D341Med (cell line): ENCODE measurements around the gene LOC101059915.
"Not testable (repeated sequence)": the region's sequence is repeated elsewhere in the genome, so short reads cannot be mapped to it uniquely, and the experiment has no call there.

Experiments used
- DNase-seq: peaks from one replicate; pipeline ENCODE4 v3.0.0; 2012; ENCODE audit warnings: low spot score

Gene LOC101059915

DNA sequence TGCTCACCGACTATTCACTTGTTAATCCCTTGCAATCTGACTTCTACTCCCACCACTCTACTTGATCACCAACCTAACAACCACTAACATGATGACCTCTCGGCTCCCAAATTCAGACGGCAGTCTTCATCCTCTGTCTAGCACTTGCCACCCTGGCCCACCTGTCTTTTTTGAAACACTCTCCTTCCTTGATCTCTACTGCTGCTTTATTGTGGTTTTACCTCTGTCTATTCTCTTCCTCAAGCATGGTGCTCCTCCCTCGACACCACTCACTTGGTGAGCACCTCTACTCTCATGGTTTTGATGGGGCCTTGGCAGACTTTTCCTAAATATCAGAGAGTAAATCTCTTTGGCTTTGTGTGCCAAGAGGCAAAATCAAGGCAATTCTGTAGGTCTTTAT is 27.3 kb upstream of the LOC101059915 start:
- no peak for DNase-seq

DNA sequence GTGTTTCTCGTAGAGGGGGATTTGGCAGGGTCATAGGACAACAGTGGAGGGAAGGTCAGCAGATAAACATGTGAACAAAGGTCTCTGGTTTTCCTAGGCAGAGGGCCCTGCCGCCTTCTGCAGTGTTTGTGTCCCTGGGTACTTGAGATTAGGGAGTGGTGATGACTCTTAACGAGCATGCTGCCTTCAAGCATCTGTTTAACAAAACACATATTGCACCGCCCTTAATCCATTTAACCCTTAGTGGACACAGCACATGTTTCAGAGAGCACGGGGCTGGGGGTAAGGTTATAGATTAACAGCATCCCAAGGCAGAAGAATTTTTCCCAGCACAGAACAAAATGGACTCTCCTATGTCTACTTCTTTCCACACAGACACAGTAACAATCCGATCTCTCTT is 22.9 kb upstream of the LOC101059915 start:
- not testable (repeated sequence) for DNase-seq

DNA sequence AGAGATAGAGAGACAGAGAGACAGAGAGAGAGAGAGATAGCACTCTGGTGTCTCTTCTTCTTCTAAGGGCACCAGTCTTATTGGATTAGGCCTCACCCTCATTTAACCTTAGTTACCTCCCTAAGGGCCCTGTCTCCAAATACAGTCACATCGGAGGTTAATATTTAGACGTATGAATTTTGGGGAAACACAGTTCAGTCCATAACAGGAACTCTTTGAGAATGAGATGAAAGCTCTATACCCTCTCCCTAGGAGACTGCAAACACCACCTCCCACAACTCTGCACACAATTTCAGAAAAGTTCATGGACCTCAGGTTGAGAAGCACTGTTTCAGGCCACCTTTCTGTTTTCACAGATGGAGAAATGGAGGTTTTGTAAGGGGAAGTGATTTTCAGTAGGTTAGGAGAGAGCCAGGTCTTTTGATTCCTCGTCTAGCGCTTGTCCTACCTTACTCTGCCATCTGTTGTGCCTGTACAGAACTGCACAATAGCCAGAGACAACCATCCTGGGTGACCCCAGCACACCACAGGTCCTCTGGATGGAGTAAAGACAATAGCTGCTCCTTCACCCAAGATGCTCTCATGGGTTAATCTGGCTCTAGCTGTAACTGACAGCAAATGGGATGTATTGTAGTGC is 16.9 kb upstream of the LOC101059915 start:
- DNase-seq: no peak

DNA sequence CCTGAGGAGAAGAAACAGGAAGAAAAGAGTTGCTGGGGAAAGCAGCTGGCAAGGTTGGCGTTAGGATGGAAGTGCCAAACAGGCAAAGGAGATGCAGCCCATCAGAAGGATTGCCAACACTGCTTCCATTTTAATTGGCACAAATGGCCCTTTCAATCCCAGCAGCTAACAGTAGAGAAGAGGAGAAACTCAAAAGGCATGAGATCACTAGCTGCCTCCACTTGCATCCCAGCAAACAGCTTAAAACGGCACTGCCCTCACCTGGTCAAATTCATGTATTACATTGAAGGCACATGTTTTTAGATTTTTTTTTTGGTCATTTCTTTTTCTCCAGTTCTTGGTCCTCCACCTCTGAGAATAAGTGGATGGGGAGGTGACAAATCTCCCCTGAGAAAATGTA is 14.9 kb upstream of the LOC101059915 start:
- DNase-seq: peak; percentile 50

DNA sequence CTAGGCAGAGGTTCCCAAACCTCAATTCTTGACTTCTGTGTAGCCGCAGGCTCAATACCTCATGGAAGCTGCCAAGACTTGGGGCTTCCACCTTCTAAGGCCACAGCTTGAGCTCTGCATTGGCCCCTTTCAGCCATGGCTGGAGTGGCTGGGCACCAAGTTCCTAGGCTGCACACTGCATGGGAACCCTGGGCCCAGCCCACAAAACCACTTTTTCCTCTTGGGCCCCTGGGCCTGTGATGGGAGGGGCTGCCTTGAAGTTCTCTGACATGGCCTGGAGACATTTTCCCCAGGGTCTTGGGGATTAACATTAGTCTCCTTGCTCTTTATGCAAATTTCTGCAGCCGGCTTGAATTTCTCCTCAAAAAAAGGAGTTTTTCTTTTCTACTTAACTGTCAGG is 14.0 kb upstream of the LOC101059915 start:
- no peak for DNase-seq

DNA sequence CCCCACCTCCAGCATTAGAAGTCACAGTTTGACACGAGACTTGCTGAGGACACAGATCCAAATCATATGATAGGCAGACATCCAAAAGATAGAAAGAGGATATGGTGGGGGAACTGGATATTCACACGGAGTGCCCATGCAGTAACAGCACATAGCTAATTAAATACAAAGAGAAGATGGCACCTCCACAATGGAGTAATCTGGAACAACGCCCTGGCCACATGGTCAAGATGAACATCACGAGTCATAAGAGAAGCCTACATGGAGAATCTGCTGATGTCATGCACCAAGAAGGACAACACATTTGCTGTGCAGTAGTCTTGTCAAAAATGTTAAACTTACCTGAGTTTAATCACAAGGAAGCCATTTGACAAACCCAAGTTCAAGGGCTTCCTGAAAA is 10.1 kb upstream of the LOC101059915 start:
- DNase-seq: no peak

DNA sequence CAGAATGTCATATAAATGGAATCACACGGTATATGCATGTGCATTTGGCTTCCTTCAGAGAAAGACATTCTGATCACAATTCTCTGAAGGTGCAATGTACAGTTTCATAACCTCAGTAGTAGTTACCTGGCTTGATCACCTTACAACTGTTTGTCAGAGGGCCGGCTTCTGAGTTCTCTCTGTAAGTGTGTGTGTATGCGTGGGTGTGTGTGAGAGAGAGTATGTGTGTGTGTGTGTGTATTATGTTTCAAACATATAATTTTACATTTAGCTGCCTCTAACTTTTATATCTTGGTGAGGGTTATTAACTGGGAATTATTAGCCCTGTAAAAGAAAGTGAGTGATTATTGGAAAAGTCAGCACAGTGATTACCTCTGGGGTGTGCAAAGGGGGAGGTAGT is 8.0 kb upstream of the LOC101059915 start:
- no peak for DNase-seq

DNA sequence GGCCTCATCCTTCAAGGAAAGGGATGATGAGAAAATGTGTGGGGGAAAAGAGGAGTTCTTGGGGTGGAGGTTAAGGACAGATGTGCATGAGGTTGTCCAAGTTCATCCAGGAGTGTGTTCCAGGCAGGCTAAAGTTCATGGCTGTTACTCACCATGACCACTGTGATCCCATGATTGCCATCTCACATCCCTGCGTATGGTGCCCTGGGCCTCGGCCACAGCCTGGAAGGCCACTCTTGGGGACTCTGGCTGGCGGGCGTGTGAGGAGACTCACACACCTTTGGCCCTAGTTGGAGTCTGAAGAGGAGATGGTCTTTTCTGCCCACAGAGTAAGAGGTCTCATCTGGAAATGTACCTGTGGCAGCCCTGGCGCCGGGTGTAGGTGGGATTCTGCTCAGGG is 7.4 kb upstream of the LOC101059915 start:
- DNase-seq: no peak

DNA sequence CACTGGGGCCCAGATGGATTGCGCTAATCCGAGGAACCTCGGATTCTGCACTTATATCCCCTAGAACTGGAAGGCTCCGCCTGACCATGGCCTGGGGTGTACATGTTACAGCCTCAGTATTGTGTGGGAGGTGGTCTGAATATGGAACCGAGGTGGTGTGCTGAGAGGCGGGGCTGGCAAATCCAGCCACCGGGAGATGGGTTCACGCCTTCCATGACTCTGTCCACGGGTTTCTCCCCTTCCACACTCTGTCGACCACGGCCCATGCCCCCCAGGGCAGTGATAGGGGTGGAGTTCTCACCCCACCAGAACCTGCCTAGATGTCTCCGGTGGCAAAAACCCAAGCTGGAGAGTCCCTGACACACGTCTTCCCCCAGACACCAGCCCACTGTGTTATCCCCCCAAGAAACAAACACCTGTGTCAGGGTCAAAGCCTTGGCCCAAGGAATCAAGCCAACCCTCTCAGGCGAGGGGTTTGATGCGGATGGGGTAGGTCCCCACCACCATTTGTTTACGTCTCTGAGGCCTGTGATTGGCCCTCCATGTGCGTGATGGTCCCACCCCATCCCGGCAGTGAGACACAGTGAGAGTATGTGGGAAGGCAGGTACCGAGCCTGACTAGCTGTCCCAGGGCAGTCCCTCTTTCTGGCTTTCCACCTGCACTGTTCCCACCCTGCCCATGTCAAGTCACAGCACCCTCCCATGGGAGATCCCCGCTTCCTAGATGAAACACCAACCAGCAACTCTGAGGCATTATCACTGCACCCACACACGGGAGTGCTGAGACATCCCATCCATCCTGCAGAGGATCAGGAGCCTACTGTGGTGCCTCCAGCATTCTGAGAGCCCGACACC is 6.6 kb upstream of the LOC101059915 start:
- no peak for DNase-seq

DNA sequence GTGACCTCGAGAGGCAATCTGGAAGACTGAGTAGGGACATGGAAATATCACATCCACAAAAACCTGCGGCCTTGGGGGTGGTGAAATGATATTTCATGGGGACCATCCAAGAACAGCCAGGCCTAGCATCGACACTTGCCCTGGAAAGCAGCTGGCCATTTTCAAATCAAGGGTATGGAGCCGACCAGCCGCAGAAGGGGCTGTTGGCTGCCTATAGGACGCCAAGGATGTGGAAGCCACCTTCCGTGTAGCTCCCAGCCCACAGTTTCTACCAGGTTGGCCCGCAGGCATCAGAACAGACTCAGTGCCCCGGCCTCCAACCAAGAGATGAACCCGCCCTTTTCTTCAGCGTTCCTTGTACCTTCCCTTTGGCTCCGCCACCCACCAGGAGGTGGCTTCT is 5.4 kb upstream of the LOC101059915 start:
- no peak for DNase-seq

DNA sequence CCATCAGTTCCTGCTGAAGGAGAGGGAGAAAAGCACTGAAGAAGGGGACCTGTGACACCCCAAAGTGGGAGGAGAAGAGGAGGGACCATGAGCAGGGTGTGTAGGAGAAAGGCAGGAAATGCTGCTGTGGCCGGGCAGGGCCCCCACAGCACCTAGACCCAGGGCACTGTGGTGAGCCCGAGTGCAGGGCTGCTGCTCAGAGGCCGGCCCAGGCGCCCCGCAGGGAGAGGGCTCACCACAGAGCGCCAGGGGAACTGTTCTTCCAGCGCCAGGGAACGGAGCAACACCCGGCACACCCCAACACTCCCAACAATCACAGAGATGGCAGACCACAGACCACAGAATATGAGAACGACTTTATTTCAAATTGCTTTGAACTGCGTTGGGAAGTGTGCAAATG is 4.7 kb upstream of the LOC101059915 start:
- DNase-seq: not testable (repeated sequence)

DNA sequence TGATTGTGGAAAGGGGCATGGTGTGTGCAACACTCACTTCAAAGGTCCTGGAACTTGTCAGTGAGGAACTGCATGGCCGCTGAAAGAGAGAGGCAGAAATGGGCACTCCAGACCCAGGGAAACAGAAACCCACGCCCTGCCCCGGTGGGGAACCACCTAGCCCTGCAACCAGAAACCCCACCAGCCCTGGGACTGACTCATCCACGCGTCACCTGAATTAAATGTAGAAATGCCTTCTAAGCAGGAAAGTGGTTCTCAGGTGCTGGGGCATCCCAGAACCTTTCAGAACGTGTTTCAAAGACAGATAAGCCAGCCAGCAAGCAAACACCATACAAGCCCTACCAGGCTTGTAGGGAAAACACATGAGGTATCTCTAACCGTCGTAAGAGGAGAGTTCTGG is 4.1 kb upstream of the LOC101059915 start:
- not testable (repeated sequence) for DNase-seq

DNA sequence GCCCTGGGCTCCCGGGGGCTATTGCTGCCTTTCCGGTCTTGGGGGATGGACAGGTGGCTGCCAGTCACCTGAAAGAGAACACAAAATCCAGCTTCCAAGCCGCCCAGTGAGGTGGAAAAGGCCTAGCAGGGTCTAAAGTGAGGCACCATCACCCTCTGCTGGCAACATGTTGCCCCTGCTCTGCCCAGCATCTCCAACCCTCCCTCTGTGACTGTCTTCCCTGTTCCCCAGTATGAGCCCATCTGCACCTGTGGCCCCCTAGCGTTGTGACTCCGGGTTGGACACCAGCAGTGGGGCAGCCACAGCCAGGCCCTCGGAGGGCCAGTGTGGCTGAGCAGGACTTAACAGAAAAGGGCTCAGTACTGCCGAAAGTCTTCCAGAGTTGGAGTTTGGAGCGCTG is 3.1 kb upstream of the LOC101059915 start:
- DNase-seq: peak; percentile 63

DNA sequence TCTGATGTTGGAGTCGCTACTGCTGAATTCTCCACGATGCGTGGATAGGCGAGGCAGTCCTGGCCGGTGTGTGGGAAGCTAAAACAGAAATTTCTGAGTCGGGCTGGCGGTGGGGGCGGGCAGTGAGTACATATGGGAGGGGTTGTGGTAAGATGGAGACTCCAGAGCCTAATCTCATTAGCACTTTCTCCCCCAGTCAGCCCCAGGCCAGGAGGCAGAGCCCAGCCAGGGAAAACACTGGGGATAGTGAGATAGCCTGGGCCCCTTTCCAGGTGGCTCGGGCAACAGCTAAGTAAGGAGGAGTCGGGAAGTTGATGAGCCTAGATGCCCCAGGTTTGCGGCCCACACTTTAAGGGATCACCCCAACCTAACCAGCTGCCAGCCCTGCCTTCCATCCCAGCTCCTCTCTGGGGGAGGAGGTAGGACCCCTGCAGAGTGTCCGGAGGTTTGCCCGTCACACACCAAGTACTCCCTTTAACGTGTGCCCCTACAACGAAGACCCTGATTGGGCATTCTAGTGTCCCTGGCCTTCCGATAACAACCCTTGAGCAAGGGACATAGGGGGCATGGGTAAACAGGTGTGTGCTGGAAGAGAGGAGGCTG is 2.4 kb upstream of the LOC101059915 start:
- no peak for DNase-seq

DNA sequence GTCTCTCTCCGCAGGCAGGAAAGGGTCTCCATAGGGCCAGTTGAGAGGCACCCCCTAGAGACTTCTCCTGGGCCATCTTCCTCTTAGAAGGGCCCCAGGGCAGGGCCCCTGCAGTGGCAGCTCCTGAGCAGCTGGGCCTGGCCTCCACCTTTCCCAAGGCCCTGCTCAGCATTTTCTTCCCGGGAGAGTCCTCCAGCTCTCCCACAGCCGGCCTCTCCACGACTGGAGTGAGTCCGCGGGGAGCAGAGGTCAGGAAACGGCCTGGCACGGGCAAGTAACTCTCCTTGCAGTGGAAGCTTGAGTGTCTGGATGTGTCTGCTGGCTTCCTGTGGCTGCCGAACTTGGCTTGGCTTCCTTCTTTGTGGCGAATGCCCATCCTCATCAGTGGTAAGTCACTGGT is 1.6 kb upstream of the LOC101059915 start:
- DNase-seq: no peak

DNA sequence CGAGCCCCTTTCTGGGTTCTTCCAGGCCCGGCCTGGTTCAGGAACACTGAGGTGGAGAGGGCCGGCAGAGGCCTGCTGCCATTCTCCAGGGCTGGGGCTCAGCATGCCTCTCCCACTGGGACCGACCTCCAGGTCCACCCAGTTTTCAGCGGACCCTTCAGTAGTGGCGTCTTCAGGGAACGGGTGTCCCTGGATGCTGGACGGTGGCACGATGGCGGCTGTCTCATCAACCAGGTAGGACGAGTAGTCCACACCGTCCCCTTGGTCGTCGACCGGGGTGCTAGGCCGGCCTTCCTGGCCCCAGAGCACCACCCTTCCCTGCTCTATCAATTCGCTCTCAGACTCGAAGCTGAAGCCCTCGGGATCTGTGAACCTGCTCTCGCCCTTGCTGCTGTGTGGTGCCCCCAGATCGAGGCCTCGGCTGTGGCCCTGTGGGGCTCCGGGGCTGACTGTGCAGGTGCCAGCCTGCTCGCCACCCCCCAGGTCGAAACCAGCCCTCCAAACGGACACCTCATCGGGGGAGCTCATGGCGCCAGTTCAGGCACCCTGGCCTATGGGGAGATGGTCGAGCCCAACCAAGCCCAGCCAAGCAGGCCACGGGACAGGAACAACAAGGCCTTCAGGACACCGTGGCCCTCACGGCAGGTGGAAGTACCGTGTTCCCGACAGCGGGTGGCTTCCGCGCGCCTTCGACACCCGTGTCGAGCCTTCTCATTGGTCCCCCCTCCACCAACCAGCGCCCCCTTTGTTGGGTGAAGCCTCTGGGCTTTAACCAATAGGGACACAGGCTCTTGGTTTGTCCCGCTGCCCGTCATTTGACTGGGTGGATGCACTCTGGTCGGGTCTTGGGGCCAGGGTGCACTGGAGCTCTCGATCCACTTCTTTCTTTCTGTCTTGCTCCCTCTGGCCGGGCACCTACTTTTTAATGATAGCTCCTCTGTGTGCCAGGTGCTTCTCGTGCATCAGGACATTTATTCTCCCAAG is 814 bp upstream of the LOC101059915 start:
- DNase-seq: no peak

DNA sequence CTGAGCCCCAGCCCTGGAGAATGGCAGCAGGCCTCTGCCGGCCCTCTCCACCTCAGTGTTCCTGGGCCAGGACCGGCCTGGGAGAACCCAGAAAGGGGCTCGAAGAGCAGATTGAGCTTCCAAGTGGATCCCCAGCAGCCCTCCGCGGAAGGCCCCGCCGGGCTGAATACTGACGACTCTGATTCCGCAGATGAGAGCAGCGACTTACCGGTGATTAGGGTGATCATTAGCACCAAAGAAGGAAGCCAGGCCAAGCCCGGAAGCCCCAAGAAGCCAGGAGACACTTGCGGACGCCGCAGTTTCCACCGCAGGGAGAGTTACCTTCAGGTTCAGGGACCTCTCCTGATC is 876 bp downstream of the LOC101059915 start:
- no peak for DNase-seq

DNA sequence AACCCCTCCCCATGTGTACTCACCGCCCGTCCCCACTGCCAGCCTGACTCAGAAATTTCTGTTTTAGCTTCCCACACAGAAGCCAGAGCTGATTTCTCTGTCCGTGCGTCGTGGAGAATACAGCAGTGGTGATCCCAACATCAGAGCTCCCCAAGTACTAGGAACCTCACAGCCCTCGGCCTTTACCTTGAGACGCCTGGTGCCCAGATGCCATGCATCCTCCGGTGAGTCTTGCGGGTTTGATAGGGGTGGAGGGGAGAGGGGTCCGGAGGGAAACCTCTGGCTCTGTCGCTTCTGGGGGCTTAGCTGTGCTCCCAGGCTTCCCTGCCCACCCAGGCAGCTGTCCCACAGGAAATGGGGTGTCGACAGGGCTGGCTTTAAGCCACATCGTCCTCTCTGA is 2.1 kb downstream of the LOC101059915 start:
- DNase-seq: no peak

DNA sequence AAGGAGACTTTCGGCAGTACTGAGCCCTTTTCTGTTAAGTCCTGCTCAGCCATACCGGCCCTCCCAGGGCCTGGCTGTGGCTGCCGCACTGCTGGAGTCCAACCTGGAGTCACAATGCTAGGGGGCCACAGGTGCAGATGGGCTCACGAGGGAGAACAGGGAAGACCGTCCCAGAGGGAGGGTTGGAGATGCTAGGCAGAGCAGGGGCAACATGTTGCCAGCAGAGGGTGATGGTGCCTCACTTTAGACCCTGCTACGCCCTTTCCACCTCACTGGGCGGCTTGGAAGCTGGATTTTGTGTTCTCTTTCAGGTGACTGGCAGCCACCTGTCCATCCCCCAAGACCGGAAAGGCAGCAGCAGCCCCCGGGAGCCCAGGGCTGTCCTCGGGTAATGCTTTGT is 2.6 kb downstream of the LOC101059915 start:
- DNase-seq: peak; percentile 65

DNA sequence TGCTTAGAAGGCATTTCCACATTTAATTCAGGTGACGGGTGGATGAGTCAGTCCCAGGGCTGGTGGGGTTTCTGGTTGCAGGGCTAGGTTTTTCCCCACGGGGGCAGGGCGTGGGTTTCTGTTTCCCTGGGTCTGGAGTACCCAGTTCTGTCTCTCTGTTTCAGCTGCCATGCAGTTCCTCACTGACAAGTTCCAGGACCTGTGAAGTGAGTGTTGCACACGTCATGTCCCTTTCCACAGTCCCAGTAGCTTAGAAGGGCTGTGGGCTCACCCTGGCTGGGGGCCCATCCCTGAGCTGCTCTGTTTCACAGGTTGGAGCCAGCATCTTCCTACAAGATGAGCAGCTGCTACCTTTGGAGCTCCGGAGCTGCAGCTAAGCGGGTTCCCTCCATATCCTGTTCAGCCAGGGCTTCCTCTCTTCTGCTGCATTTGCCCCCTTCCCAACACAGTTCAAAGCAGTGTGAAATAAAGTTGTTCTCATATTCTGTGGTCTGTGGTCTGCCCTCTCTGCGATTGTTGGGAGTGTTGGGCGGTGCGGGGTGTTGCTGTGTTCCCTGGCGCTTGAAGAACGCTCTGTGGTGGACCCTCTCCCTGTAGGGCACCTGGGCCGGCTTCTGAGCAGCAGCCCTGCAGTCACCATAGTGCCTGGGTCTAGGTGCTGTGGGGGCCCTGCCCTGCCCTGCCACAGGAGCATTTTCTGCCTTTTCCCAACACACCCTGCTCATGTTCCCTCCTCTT is 3.9 kb downstream of the LOC101059915 start:
- no peak for DNase-seq

DNA sequence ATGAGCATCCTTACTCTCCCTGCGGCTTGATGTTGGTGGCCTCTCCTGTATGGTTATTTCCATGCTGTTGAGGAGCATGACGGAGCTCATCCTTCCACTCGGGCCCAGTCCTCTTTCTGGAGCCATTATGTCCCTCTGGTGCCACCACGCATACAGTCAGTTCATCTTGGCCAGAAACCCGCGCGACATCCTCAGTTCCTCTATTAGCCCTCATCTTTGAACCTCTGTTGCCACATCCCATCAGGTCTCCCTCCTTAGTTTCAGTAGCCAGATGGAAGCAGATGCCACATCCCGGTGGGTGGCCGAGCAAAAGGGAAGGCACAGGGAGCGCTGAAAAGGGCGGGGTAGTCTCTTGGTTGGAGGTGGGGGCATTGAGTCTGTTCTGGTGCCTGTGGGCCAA is 4.6 kb downstream of the LOC101059915 start:
- DNase-seq: no peak
